K562 (cell line): ENCODE measurements around the gene HMGN1. TPM values are rescaled to one million over a fixed set of nuclear protein-coding genes. Genes with fewer than 3 reads are reported as not detected.

Experiments used
- ATAC-seq: fragments of 200-7000 bp; cut with Tn5 transposase; 3 replicates; pipeline ENCODE4 v1.9.1; 2020; ENCODE audit warnings: moderate library complexity
- BruUV-seq: library from RNA; stranded (reverse); fragments of 400-500 nt; replicated peaks from 2 replicates; lab custom pipeline; 2021; lab: Mats Ljungman, UMichigan
- CTCF ChIA-PET: fragments of 300-600 bp; formaldehyde crosslinking; extraction: SDS; loops from one replicate; lab custom pipeline; 2021; ENCODE audit warnings: low intra/inter-chr PET ratio; lab: Yijun Ruan, JAX
- POLR2A ChIA-PET: fragments of 300-600, 350-650 bp; sonication (Branson Sonifier 250); formaldehyde crosslinking; extraction: SDS; loops from one replicate; lab custom pipeline; 2021; ENCODE audit warnings: antibody characterized with exemption, inconsistent platforms; lab: Yijun Ruan, JAX
- DNase-seq, 4 experiments: peaks; one replicate each; pipeline versions ENCODE4 v3.0.0 to v3.0.0-alpha.2; 2011 to 2018; ENCODE audit warnings: low spot score in 3 of 4, mixed read lengths in 3 of 4; ENCODE audit errors: extremely low read depth in 1 of 4
- FAIRE-seq: peaks from 2 replicates; lab custom pipeline; 2011; peaks lifted over from hg19 to GRCh38; lab: Jason Lieb, UNC
- H2AFZ ChIP-seq: 2 replicates; pipeline ENCODE4 v1.6.0; 2011; ENCODE audit warnings: low read depth, low read length, control low read depth, inconsistent platforms
- H3K27ac ChIP-seq: fragments of 200-600 bp; 3 replicates; pipeline ENCODE4 v1.8.0; 2011; ENCODE audit warnings: low read depth, mild to moderate bottlenecking, control low read depth, inconsistent platforms, low read length, moderate library complexity, mixed read lengths; ENCODE audit errors: extremely low read depth
- H3K27me3 ChIP-seq, 2 experiments: fragments of 300-600 bp in 1 of 2; 2 replicates in 1 of 2; 3 replicates in 1 of 2; pipeline versions ENCODE4 v1.6.0 to v1.8.0; 2011; ENCODE audit warnings: inconsistent platforms in 2 of 2, low read length in 2 of 2, mild to moderate bottlenecking in 1 of 2, mixed read lengths in 1 of 2, moderate library complexity in 1 of 2; ENCODE audit not compliant: control insufficient read depth in 2 of 2, insufficient read depth in 2 of 2
- H3K36me3 ChIP-seq: fragments of 300-600 bp; 3 replicates; pipeline ENCODE4 v1.8.0; 2011; ENCODE audit warnings: mild to moderate bottlenecking, low read length, inconsistent platforms; ENCODE audit not compliant: control insufficient read depth, insufficient read depth
- H3K4me1 ChIP-seq, 2 experiments: fragments of 200-600 bp in 1 of 2; replicated peaks in 1 of 2; 2 replicates in 1 of 2; 3 replicates in 1 of 2; pipeline versions ENCODE4 v1.5.1 to v1.8.0; 2011; ENCODE audit warnings: inconsistent platforms in 2 of 2, low read length in 2 of 2, mild to moderate bottlenecking in 1 of 2, mixed read lengths in 1 of 2, moderate library complexity in 1 of 2; ENCODE audit not compliant: control insufficient read depth in 2 of 2, insufficient read depth in 2 of 2
- H3K4me2 ChIP-seq: 2 replicates; pipeline ENCODE4 v1.6.1; 2011; ENCODE audit warnings: low read length, control low read depth, inconsistent platforms, mixed read lengths; ENCODE audit not compliant: insufficient read depth
- H3K4me3 ChIP-seq: fragments of 200-600 bp; sonication (generic), shearing (Covaris generic); 2 replicates; pipeline ENCODE4 v1.5.1; 2016; ENCODE audit warnings: control low read depth, inconsistent platforms
- H3K79me2 ChIP-seq: fragments of 200-600 bp; 3 replicates; pipeline ENCODE4 v1.8.0; 2011; ENCODE audit warnings: low read length, inconsistent platforms; ENCODE audit not compliant: control insufficient read depth, insufficient read depth
- H3K9ac ChIP-seq, 2 experiments: 2 replicates each; pipeline versions ENCODE4 v1.6.0 to v1.6.1; 2011; ENCODE audit warnings: low read depth in 2 of 2, low read length in 2 of 2, control low read depth in 1 of 2, inconsistent platforms in 1 of 2, mild to moderate bottlenecking in 1 of 2, mixed read lengths in 1 of 2; ENCODE audit not compliant: insufficient read depth in 1 of 2
- H3K9me1 ChIP-seq: one replicate; pipeline ENCODE4 v1.6.0; 2011; ENCODE audit warnings: inconsistent platforms, mild to moderate bottlenecking, low read length, moderate library complexity; ENCODE audit not compliant: control insufficient read depth, insufficient read depth
- H3K9me3 ChIP-seq: replicated peaks from 2 replicates; pipeline ENCODE4 v1.5.1; 2011; ENCODE audit warnings: low read depth, low read length, inconsistent platforms; ENCODE audit not compliant: control insufficient read depth, insufficient read depth
- H4K20me1 ChIP-seq: replicated peaks from 2 replicates; pipeline ENCODE4 v1.6.1; 2011; ENCODE audit warnings: low read length, inconsistent platforms, mixed read lengths; ENCODE audit not compliant: control insufficient read depth, insufficient read depth
- GTF2E2 ChIP-seq: fragments of 200-800 bp; sonication (Bioruptor generic); IDR thresholded peaks from 2 replicates; pipeline ENCODE4 v1.6.1; 2016; ENCODE audit warnings: missing genetic modification characterization, missing compliant biosample characterization
- POLR2B ChIP-seq: fragments of 450-650 bp; IDR thresholded peaks from 2 replicates; pipeline ENCODE4 v1.6.1; 2018; ENCODE audit warnings: low read depth; ENCODE audit not compliant: partially characterized antibody
- TAL1 ChIP-seq: fragments of 450-650 bp; IDR thresholded peaks from 2 replicates; pipeline ENCODE4 v1.6.1; 2016; ENCODE audit warnings: mild to moderate bottlenecking
- ZNF165 ChIP-seq: fragments of 250-450 bp; sonication (Bioruptor Pico); IDR thresholded peaks from 2 replicates; pipeline ENCODE4 v1.4.0; 2020; ENCODE audit warnings: borderline replicate concordance
- ZNF584 ChIP-seq: fragments of 200-800 bp; sonication (Bioruptor generic); IDR thresholded peaks from 2 replicates; pipeline ENCODE4 v1.6.1; 2016; ENCODE audit warnings: low read depth, mild to moderate bottlenecking, missing genetic modification characterization, missing compliant biosample characterization
- WGBS: fragments of 100-300 bp; shearing (Covaris generic); methylation state at CpG from one replicate; pipeline ENCODE4 v1.1.6; 2016; ENCODE audit warnings: low coverage, mixed read lengths; ENCODE audit not compliant: insufficient coverage; ENCODE audit errors: missing lambda C conversion rate; 5-methylcytosine and 5-hydroxymethylcytosine counted together
- in situ Hi-C: fragments of 300-500 bp; cut with MboI; formaldehyde crosslinking; loops from 4 replicates; pipeline ENCODE4 v1.15.0; 2018; ENCODE audit warnings: inconsistent platforms, mixed read lengths
- intact Hi-C: fragments of 100-400 bp; cut with micrococcal nuclease; formaldehyde crosslinking; loops from 2 replicates; pipeline ENCODE4 v1.14.2; 2022
- polyA plus RNA-seq, 8 experiments: library from polyadenylated mRNA; depleted of rRNA in 4 of 8; stranded (reverse) in 5 of 8; unstranded in 3 of 8; fragments of >200 nt; fragmentation: Nextera tagmentation in 2 of 8; fragmentation: Illumina TruSeq in 1 of 8; extraction: Ambion mirVana in 2 of 8; extraction: Trizol in 1 of 8; gene quantifications; 2 replicates each; pipeline versions ENCODE4 v1.2.1 to v1.2.3, GENCODE V29; 2011 to 2014; ENCODE audit warnings: inconsistent platforms in 1 of 8, missing spikeins in 1 of 8
- total RNA-seq, 7 experiments: library from RNA; depleted of rRNA in 6 of 7; stranded (reverse); fragments of >200 nt in 6 of 7; fragmentation: Illumina TruSeq in 2 of 7; extraction: Trizol in 2 of 7; gene quantifications; 2 replicates each; pipeline versions ENCODE4 v1.2.1 to v1.2.3, GENCODE V29; 2011 to 2021; ENCODE audit warnings: low replicate concordance in 1 of 7
- TF ChIP-seq, protein P1 (sequence below): fragments of 450-650 bp; IDR thresholded peaks from 2 replicates; pipeline ENCODE4 v1.6.1; 2017; ENCODE audit warnings: antibody characterized with exemption, mild to moderate bottlenecking
- TF ChIP-seq, protein P2 (sequence below): fragments of 250-450 bp; sonication (Bioruptor Pico); IDR thresholded peaks from 2 replicates; pipeline ENCODE4 v1.4.0; 2020; ENCODE audit warnings: mild to moderate bottlenecking, moderate library complexity
- TF ChIP-seq, protein P3 (sequence below): fragments of 250-450 bp; sonication (Bioruptor Pico); IDR thresholded peaks from 2 replicates; pipeline ENCODE4 v1.8.0; 2022; ENCODE audit warnings: moderate library complexity, mild to moderate bottlenecking, inconsistent platforms
- TF ChIP-seq, protein P4 (sequence below): fragments of 200-800 bp; sonication (Bioruptor generic); IDR thresholded peaks from 2 replicates; pipeline ENCODE4 v1.6.1; 2017; ENCODE audit warnings: missing genetic modification characterization, missing compliant biosample characterization

The HMGN1 gene
- total and polyA plus RNA-seq, 9 of the 15 experiments (the other 6 are each of a cell fraction or from before 2014, with no cell fraction given): 124 to 626 (median 498) TPM

DNA sequence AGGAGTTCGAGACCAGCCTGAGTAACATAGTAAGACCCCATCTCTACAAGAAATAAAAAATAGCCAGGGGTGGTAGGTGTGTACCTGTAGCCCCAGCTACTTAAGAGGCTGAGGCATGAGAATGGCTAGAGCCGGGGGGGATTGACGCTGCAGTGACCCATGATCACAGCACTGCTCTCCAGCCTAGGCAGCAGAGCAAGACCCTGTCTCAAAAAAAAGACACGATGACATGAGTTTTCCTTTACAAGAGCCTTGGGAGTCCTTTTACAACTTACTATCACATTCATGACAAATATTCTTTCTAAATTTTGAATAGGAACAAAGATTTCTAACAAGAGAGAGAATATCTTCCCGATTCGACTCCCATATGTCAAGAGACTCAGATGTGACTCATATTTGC lies 32.2 kb downstream of the HMGN1 start:
- peaks cover 5% of the 10 kb centered on the region for H4K20me1 ChIP-seq
- peak overlapping the region in 1 of 2 experiments; percentile 51; a peak in 1 of 4 replicates for H3K9ac ChIP-seq
- FAIRE-seq (no peak), ATAC-seq (no peak), DNase-seq (no peak)
- H3K4me2 ChIP-seq: peak overlapping the region; percentile 70; the same call in 1 of the 2 replicates
- 0 out of 2 replicates have a peak, but pooled peaks cover 2% of the 10 kb centered on the region for H3K9me3 ChIP-seq
- H3K9me1 ChIP-seq: no peaks in the 10 kb centered on the region
- ChIA-PET POLR2A (interaction anchor here (0.6 to 7.1 kb wide), 10 partner anchors 8 to 133 kb away, joined by 3 to 73 read pairs (median 5); partner anchors contain the start of genes HMGN1 and PSMG1), CTCF (interaction anchor here (1.0 kb wide), 1 partner anchor 72 kb away, joined by 3 read pairs; no protein-coding TSS in a partner anchor)
- no TSS peak for BruUV-seq
- in situ Hi-C loops (loop anchor here (5.0 kb wide), 1 partner anchor 71 kb away; no protein-coding TSS in a partner anchor), intact Hi-C loops (loop anchor here (1.0 to 10.0 kb wide), 2 partner anchors 72 to 132 kb away; partner anchors contain the start of gene PSMG1)
- H3K36me3 ChIP-seq: peaks cover 4% of the 10 kb centered on the region
- no peak overlapping the region for H3K4me3 ChIP-seq
- peaks cover 33 to 61% of the 10 kb centered on the region in 2 experiments for H3K4me1 ChIP-seq
- 63% methylated on average over 6 of the region's 6 CpGs for WGBS
- H3K79me2 ChIP-seq: peaks cover 27% of the 10 kb centered on the region
- peak overlapping the region; percentile 91 for H2AFZ ChIP-seq
- TF ChIP-seq POLR2B (no peak), TAL1 (no peak), ZNF165 (CRISPR knock-in tag) (no peak), ZNF584 (peak; percentile 86; the same call in 1 of the 2 replicates), GTF2E2 (tag) (0 out of 2 replicates have a peak, but pooled peaks have one; percentile 26)
- TF ChIP-seq, protein P1, sequence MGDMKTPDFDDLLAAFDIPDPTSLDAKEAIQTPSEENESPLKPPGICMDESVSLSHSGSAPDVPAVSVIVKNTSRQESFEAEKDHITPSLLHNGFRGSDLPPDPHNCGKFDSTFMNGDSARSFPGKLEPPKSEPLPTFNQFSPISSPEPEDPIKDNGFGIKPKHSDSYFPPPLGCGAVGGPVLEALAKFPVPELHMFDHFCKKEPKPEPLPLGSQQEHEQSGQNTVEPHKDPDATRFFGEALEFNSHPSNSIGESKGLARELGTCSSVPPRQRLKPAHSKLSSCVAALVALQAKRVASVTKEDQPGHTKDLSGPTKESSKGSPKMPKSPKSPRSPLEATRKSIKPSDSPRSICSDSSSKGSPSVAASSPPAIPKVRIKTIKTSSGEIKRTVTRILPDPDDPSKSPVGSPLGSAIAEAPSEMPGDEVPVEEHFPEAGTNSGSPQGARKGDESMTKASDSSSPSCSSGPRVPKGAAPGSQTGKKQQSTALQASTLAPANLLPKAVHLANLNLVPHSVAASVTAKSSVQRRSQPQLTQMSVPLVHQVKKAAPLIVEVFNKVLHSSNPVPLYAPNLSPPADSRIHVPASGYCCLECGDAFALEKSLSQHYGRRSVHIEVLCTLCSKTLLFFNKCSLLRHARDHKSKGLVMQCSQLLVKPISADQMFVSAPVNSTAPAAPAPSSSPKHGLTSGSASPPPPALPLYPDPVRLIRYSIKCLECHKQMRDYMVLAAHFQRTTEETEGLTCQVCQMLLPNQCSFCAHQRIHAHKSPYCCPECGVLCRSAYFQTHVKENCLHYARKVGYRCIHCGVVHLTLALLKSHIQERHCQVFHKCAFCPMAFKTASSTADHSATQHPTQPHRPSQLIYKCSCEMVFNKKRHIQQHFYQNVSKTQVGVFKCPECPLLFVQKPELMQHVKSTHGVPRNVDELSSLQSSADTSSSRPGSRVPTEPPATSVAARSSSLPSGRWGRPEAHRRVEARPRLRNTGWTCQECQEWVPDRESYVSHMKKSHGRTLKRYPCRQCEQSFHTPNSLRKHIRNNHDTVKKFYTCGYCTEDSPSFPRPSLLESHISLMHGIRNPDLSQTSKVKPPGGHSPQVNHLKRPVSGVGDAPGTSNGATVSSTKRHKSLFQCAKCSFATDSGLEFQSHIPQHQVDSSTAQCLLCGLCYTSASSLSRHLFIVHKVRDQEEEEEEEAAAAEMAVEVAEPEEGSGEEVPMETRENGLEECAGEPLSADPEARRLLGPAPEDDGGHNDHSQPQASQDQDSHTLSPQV: no peak
- TF ChIP-seq, protein P2, sequence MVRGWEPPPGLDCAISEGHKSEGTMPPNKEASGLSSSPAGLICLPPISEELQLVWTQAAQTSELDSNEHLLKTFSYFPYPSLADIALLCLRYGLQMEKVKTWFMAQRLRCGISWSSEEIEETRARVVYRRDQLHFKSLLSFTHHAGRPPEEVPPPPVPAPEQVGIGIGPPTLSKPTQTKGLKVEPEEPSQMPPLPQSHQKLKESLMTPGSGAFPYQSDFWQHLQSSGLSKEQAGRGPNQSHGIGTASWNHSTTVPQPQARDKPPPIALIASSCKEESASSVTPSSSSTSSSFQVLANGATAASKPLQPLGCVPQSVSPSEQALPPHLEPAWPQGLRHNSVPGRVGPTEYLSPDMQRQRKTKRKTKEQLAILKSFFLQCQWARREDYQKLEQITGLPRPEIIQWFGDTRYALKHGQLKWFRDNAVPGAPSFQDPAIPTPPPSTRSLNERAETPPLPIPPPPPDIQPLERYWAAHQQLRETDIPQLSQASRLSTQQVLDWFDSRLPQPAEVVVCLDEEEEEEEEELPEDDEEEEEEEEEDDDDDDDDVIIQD (CRISPR knock-in tag): no peak
- TF ChIP-seq, protein P3, sequence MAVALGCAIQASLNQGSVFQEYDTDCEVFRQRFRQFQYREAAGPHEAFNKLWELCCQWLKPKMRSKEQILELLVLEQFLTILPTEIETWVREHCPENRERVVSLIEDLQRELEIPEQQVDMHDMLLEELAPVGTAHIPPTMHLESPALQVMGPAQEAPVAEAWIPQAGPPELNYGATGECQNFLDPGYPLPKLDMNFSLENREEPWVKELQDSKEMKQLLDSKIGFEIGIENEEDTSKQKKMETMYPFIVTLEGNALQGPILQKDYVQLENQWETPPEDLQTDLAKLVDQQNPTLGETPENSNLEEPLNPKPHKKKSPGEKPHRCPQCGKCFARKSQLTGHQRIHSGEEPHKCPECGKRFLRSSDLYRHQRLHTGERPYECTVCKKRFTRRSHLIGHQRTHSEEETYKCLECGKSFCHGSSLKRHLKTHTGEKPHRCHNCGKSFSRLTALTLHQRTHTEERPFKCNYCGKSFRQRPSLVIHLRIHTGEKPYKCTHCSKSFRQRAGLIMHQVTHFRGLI: no peak
- TF ChIP-seq, protein P4, sequence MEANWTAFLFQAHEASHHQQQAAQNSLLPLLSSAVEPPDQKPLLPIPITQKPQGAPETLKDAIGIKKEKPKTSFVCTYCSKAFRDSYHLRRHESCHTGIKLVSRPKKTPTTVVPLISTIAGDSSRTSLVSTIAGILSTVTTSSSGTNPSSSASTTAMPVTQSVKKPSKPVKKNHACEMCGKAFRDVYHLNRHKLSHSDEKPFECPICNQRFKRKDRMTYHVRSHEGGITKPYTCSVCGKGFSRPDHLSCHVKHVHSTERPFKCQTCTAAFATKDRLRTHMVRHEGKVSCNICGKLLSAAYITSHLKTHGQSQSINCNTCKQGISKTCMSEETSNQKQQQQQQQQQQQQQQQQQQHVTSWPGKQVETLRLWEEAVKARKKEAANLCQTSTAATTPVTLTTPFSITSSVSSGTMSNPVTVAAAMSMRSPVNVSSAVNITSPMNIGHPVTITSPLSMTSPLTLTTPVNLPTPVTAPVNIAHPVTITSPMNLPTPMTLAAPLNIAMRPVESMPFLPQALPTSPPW: 0 out of 2 replicates have a peak, but pooled peaks have one; percentile 2
- H3K27me3 ChIP-seq: no peaks in the 10 kb centered on the region
- H3K27ac ChIP-seq: peak overlapping the region; percentile 75; the same call in 2 of the 3 replicates
